ENCODE results near the gene MED29. TPM values are rescaled to one million over a fixed set of nuclear protein-coding genes. Genes with fewer than 3 reads are reported as not detected.

The MED29 gene
- total RNA-seq, 1 experiment from 2014 or later: 42.9 TPM

DNA sequence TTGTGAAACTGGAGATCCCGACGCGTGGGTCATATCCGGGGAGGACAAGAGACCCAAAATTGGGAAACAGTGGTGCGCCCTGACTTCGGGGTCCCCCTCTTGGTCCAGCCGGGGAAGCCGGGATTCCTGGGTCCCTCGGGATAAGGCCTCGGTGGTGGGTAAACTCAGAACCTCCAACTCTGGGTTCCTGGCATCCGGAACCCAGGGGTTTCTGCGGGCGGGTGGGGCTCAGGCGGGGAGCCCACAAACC lies 16.2 kb downstream of the MED29 start (continued):
- TF ChIP-seq, protein P1, sequence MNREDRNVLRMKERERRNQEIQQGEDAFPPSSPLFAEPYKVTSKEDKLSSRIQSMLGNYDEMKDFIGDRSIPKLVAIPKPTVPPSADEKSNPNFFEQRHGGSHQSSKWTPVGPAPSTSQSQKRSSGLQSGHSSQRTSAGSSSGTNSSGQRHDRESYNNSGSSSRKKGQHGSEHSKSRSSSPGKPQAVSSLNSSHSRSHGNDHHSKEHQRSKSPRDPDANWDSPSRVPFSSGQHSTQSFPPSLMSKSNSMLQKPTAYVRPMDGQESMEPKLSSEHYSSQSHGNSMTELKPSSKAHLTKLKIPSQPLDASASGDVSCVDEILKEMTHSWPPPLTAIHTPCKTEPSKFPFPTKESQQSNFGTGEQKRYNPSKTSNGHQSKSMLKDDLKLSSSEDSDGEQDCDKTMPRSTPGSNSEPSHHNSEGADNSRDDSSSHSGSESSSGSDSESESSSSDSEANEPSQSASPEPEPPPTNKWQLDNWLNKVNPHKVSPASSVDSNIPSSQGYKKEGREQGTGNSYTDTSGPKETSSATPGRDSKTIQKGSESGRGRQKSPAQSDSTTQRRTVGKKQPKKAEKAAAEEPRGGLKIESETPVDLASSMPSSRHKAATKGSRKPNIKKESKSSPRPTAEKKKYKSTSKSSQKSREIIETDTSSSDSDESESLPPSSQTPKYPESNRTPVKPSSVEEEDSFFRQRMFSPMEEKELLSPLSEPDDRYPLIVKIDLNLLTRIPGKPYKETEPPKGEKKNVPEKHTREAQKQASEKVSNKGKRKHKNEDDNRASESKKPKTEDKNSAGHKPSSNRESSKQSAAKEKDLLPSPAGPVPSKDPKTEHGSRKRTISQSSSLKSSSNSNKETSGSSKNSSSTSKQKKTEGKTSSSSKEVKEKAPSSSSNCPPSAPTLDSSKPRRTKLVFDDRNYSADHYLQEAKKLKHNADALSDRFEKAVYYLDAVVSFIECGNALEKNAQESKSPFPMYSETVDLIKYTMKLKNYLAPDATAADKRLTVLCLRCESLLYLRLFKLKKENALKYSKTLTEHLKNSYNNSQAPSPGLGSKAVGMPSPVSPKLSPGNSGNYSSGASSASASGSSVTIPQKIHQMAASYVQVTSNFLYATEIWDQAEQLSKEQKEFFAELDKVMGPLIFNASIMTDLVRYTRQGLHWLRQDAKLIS (CRISPR knock-in tag; IDR thresholded peaks at IDR 0.05; ENCODE audit: borderline replicate concordance): no peak
- TF ChIP-seq, protein P2, sequence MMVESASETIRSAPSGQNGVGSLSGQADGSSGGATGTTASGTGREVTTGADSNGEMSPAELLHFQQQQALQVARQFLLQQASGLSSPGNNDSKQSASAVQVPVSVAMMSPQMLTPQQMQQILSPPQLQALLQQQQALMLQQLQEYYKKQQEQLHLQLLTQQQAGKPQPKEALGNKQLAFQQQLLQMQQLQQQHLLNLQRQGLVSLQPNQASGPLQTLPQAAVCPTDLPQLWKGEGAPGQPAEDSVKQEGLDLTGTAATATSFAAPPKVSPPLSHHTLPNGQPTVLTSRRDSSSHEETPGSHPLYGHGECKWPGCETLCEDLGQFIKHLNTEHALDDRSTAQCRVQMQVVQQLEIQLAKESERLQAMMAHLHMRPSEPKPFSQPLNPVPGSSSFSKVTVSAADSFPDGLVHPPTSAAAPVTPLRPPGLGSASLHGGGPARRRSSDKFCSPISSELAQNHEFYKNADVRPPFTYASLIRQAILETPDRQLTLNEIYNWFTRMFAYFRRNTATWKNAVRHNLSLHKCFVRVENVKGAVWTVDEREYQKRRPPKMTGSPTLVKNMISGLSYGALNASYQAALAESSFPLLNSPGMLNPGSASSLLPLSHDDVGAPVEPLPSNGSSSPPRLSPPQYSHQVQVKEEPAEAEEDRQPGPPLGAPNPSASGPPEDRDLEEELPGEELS (CRISPR knock-in tag; IDR thresholded peaks at IDR 0.05): no peak

DNA sequence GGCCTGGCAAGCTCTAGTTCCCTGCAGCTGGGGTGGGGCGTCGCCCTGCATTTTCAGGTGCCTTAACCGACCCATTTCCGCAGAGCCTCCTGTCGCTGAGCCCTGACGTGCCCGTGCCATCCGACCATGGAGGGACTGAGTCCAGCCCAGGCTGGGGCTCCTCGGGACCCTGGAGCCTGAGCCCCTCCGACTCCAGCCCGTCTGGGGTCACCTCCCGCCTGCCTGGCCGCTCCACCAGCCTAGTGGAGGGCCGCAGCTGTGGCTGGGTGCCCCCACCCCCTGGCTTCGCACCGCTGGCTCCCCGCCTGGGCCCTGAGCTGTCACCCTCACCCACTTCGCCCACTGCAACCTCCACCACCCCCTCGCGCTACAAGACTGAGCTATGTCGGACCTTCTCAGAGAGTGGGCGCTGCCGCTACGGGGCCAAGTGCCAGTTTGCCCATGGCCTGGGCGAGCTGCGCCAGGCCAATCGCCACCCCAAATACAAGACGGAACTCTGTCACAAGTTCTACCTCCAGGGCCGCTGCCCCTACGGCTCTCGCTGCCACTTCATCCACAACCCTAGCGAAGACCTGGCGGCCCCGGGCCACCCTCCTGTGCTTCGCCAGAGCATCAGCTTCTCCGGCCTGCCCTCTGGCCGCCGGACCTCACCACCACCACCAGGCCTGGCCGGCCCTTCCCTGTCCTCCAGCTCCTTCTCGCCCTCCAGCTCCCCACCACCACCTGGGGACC lies 16.6 kb downstream of the MED29 start:
- no peak for ATAC-seq
- DNase-seq (ENCODE audit: low spot score): no peak
- 0 out of 2 replicates have a peak, but pooled peaks have one; percentile 3 for TF ChIP-seq EMX1 (CRISPR knock-in tag; IDR thresholded peaks at IDR 0.05)
- TF ChIP-seq, protein P3, sequence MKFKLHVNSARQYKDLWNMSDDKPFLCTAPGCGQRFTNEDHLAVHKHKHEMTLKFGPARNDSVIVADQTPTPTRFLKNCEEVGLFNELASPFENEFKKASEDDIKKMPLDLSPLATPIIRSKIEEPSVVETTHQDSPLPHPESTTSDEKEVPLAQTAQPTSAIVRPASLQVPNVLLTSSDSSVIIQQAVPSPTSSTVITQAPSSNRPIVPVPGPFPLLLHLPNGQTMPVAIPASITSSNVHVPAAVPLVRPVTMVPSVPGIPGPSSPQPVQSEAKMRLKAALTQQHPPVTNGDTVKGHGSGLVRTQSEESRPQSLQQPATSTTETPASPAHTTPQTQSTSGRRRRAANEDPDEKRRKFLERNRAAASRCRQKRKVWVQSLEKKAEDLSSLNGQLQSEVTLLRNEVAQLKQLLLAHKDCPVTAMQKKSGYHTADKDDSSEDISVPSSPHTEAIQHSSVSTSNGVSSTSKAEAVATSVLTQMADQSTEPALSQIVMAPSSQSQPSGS (CRISPR knock-in tag; IDR thresholded peaks at IDR 0.05; ENCODE audit: borderline replicate concordance, low read depth): no peak
- no peaks in the 10 kb centered on the region for H3K9me3 Mint-ChIP-seq
- peak overlapping the region; percentile 90 for H3K4me3 Mint-ChIP-seq
- H3K4me1 Mint-ChIP-seq: peaks cover 48% of the 10 kb centered on the region
- CTCF ChIA-PET: interaction anchor here (4.3 kb wide), 1 partner anchor 10 kb away, joined by 38 read pairs; no protein-coding TSS in a partner anchor
- no peaks in the 10 kb centered on the region for H3K27me3 Mint-ChIP-seq (ENCODE audit: low read depth)
- H3K27ac Mint-ChIP-seq: peak overlapping the region; percentile 70; the same call in 1 of the 2 replicates
- POLR2A ChIA-PET: interaction anchor here (0.6 to 2.2 kb wide), 6 partner anchors 11 to 107 kb away, joined by 3 to 15 read pairs (median 4); partner anchors contain the start of genes MED29, PAF1 and RPS16
- peaks cover 8% of the 10 kb centered on the region; the same call in 1 of the 2 replicates for H3K36me3 Mint-ChIP-seq

DNA sequence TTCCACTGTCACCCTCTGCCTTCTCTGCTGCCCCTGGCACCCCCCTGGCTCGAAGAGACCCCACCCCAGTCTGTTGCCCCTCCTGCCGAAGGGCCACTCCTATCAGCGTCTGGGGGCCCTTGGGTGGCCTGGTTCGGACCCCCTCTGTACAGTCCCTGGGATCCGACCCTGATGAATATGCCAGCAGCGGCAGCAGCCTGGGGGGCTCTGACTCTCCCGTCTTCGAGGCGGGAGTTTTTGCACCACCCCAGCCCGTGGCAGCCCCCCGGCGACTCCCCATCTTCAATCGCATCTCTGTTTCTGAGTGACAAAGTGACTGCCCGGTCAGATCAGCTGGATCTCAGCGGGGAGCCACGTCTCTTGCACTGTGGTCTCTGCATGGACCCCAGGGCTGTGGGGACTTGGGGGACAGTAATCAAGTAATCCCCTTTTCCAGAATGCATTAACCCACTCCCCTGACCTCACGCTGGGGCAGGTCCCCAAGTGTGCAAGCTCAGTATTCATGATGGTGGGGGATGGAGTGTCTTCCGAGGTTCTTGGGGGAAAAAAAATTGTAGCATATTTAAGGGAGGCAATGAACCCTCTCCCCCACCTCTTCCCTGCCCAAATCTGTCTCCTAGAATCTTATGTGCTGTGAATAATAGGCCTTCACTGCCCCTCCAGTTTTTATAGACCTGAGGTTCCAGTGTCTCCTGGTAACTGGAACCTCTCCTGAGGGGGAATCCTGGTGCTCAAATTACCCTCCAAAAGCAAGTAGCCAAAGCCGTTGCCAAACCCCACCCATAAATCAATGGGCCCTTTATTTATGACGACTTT lies 17.4 kb downstream of the MED29 start:
- ATAC-seq (no peak), DNase-seq (ENCODE audit: low spot score) (no peak)
- H3K4me1 Mint-ChIP-seq: peaks cover 48% of the 10 kb centered on the region
- peak overlapping the region; percentile 90 for H3K4me3 Mint-ChIP-seq
- peaks cover 8% of the 10 kb centered on the region; the same call in 1 of the 2 replicates for H3K36me3 Mint-ChIP-seq
- no peaks in the 10 kb centered on the region for H3K27me3 Mint-ChIP-seq (ENCODE audit: low read depth)
- H3K27ac Mint-ChIP-seq: peak overlapping the region; percentile 95
- no peak for TF ChIP-seq NR3C1 (CRISPR knock-in tag; conservative IDR thresholded peaks at IDR 0.05; ENCODE audit: low read depth)
- TF ChIP-seq, protein P4, sequence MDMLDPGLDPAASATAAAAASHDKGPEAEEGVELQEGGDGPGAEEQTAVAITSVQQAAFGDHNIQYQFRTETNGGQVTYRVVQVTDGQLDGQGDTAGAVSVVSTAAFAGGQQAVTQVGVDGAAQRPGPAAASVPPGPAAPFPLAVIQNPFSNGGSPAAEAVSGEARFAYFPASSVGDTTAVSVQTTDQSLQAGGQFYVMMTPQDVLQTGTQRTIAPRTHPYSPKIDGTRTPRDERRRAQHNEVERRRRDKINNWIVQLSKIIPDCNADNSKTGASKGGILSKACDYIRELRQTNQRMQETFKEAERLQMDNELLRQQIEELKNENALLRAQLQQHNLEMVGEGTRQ (CRISPR knock-in tag; IDR thresholded peaks at IDR 0.05): no peak
- TF ChIP-seq ZNF121 (CRISPR knock-in tag; IDR thresholded peaks at IDR 0.05): no peak
- TF ChIP-seq, protein P5, sequence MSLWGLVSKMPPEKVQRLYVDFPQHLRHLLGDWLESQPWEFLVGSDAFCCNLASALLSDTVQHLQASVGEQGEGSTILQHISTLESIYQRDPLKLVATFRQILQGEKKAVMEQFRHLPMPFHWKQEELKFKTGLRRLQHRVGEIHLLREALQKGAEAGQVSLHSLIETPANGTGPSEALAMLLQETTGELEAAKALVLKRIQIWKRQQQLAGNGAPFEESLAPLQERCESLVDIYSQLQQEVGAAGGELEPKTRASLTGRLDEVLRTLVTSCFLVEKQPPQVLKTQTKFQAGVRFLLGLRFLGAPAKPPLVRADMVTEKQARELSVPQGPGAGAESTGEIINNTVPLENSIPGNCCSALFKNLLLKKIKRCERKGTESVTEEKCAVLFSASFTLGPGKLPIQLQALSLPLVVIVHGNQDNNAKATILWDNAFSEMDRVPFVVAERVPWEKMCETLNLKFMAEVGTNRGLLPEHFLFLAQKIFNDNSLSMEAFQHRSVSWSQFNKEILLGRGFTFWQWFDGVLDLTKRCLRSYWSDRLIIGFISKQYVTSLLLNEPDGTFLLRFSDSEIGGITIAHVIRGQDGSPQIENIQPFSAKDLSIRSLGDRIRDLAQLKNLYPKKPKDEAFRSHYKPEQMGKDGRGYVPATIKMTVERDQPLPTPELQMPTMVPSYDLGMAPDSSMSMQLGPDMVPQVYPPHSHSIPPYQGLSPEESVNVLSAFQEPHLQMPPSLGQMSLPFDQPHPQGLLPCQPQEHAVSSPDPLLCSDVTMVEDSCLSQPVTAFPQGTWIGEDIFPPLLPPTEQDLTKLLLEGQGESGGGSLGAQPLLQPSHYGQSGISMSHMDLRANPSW (CRISPR knock-in tag; conservative IDR thresholded peaks at IDR 0.05; ENCODE audit: low read depth): no peak
- no peak for TF ChIP-seq NFATC4 (CRISPR knock-in tag; IDR thresholded peaks at IDR 0.05)
- ChIA-PET POLR2A (interaction anchor here (0.6 to 2.2 kb wide), 7 partner anchors 15 to 283 kb away, joined by 3 to 9 read pairs (median 4); partner anchors contain the start of genes MED29, PAF1, PAK4 and RPS16), CTCF (interaction anchor here (1.0 to 4.3 kb wide), 2 partner anchors 11 to 17 kb away, joined by 3 to 38 read pairs; partner anchors contain the start of genes MED29 and PAF1)
- H3K9me3 Mint-ChIP-seq: no peaks in the 10 kb centered on the region

Data from WTC11 (cell line).